Astrocyte (in vitro differentiated cells and primary cell): ENCODE results near the gene NBEA. TPM values are rescaled to one million over a fixed set of nuclear protein-coding genes. Genes with fewer than 3 reads are reported as not detected.

Experiments
- DNase-seq: peaks from one replicate; pipeline ENCODE4 v3.0.0-alpha.2; 2010; ENCODE audit warnings: low read depth
- FAIRE-seq: peaks from 2 replicates; lab custom pipeline; 2011; peaks lifted over from hg19 to GRCh38; lab: Jason Lieb, UNC
- H2AFZ ChIP-seq: 2 replicates; pipeline ENCODE4 v1.6.0; 2012; ENCODE audit warnings: low read depth, low read length, inconsistent platforms
- H3K27ac ChIP-seq: 2 replicates; pipeline ENCODE4 v1.5.1; 2011; ENCODE audit warnings: low read depth, low read length, inconsistent platforms
- H3K27me3 ChIP-seq: 2 replicates; pipeline ENCODE4 v1.6.0; 2011; ENCODE audit warnings: low read length, inconsistent platforms; ENCODE audit not compliant: insufficient read depth
- H3K36me3 ChIP-seq: 2 replicates; pipeline ENCODE4 v1.5.1; 2011; ENCODE audit warnings: low read length, inconsistent platforms; ENCODE audit not compliant: insufficient read depth
- H3K4me1 ChIP-seq: 2 replicates; pipeline ENCODE4 v1.5.1; 2011; ENCODE audit warnings: low read length, inconsistent platforms; ENCODE audit not compliant: insufficient read depth
- H3K4me2 ChIP-seq: 2 replicates; pipeline ENCODE4 v1.6.0; 2012; ENCODE audit warnings: low read length, inconsistent platforms
- H3K4me3 ChIP-seq: 2 replicates; pipeline ENCODE4 v1.5.1; 2011; ENCODE audit warnings: low read depth, mild to moderate bottlenecking, low read length, inconsistent platforms; ENCODE audit not compliant: insufficient read depth
- H3K79me2 ChIP-seq: 2 replicates; pipeline ENCODE4 v1.6.0; 2012; ENCODE audit warnings: mild to moderate bottlenecking, low read length, inconsistent platforms; ENCODE audit not compliant: insufficient read depth
- H3K9ac ChIP-seq: 2 replicates; pipeline ENCODE4 v1.6.0; 2012; ENCODE audit warnings: mild to moderate bottlenecking, low read length, inconsistent platforms
- H3K9me3 ChIP-seq: 2 replicates; pipeline ENCODE4 v1.5.1; 2012; ENCODE audit warnings: low read depth, mild to moderate bottlenecking, low read length, inconsistent platforms; ENCODE audit not compliant: insufficient read depth
- H4K20me1 ChIP-seq: 2 replicates; pipeline ENCODE4 v1.6.0; 2012; ENCODE audit warnings: low read length, inconsistent platforms; ENCODE audit not compliant: insufficient read depth
- H3K27ac Mint-ChIP-seq: one replicate; pipeline ENCODE4 v1.8.0; 2021; ENCODE audit warnings: mild to moderate bottlenecking, mixed read lengths; ENCODE audit not compliant: unreplicated experiment
- H3K27me3 Mint-ChIP-seq: one replicate; pipeline ENCODE4 v1.8.0; 2021; ENCODE audit warnings: low read depth, mixed read lengths; ENCODE audit not compliant: unreplicated experiment
- H3K36me3 Mint-ChIP-seq: one replicate; pipeline ENCODE4 v1.8.0; 2021; ENCODE audit warnings: low read depth, mixed read lengths; ENCODE audit not compliant: unreplicated experiment
- H3K4me1 Mint-ChIP-seq: one replicate; pipeline ENCODE4 v1.8.0; 2021; ENCODE audit warnings: low read depth, mixed read lengths; ENCODE audit not compliant: unreplicated experiment
- H3K4me3 Mint-ChIP-seq: one replicate; pipeline ENCODE4 v1.8.0; 2021; ENCODE audit warnings: mild to moderate bottlenecking, moderate library complexity, mixed read lengths; ENCODE audit not compliant: unreplicated experiment
- H3K9me3 Mint-ChIP-seq: one replicate; pipeline ENCODE4 v1.8.0; 2021; ENCODE audit warnings: mild to moderate bottlenecking, mixed read lengths; ENCODE audit not compliant: unreplicated experiment
- CTCF ChIP-seq: IDR thresholded peaks from 2 replicates; pipeline ENCODE4 v1.5.1; 2011; ENCODE audit warnings: low read depth, mild to moderate bottlenecking, inconsistent platforms, low read length, moderate library complexity; ENCODE audit not compliant: insufficient read depth
- EZH2 ChIP-seq: IDR thresholded peaks from 2 replicates; pipeline ENCODE4 v1.6.1; 2012; ENCODE audit warnings: mild to moderate bottlenecking, low read length, inconsistent platforms; ENCODE audit not compliant: insufficient read depth
- total RNA-seq: library from RNA; stranded (reverse); gene quantifications from 2 replicates; pipeline ENCODE4 v1.2.1, GENCODE V29; 2021

NBEA gene
- total RNA-seq, 1 donor from 2014 or later, result 7.8 TPM

GRCh38 chr13:35448465-35448864 is 506.4 kb downstream of the NBEA start:
- FAIRE-seq, result no peak
- Histone ChIP-seq H2AFZ (no peak overlapping the region), H3K4me1 (no peaks in the 10 kb centered on the region), H3K27me3 (no peaks in the 10 kb centered on the region), H3K9me3 (no peaks in the 10 kb centered on the region), H3K27ac (no peak overlapping the region), H4K20me1 (no peaks in the 10 kb centered on the region), H3K36me3 (no peaks in the 10 kb centered on the region), H3K4me3 (no peak overlapping the region), H3K4me2 (no peak overlapping the region), H3K9ac (no peak overlapping the region), H3K79me2 (no peaks in the 10 kb centered on the region)
- Mint-ChIP-seq H3K9me3 (no peaks in the 10 kb centered on the region), H3K27me3 (no peaks in the 10 kb centered on the region), H3K4me1 (no peaks in the 10 kb centered on the region), H3K4me3 (no peak overlapping the region), H3K36me3 (no peaks in the 10 kb centered on the region), H3K27ac (no peak overlapping the region)
- DNase-seq, result no peak
- TF ChIP-seq CTCF (no peak), EZH2 (no peak)

- H3K36me3 ChIP-seq, result no peaks in the 10 kb centered on the region
- H3K27ac ChIP-seq, result no peak overlapping the region
- no peak for DNase-seq
- no peak overlapping the region for H3K4me3 Mint-ChIP-seq
- no peaks in the 10 kb centered on the region for H3K4me1 Mint-ChIP-seq
- H3K9me3 ChIP-seq, result no peaks in the 10 kb centered on the region
- H3K9me3 Mint-ChIP-seq, result no peaks in the 10 kb centered on the region
- TF ChIP-seq EZH2, result no peak
- no peak for TF ChIP-seq CTCF
- no peaks in the 10 kb centered on the region for H3K79me2 ChIP-seq
- no peaks in the 10 kb centered on the region for H3K27me3 Mint-ChIP-seq
- no peaks in the 10 kb centered on the region for H3K36me3 Mint-ChIP-seq
- no peak overlapping the region for H3K4me2 ChIP-seq
- no peak overlapping the region for H3K9ac ChIP-seq
- no peaks in the 10 kb centered on the region for H4K20me1 ChIP-seq
- H3K27me3 ChIP-seq, result no peaks in the 10 kb centered on the region
- no peaks in the 10 kb centered on the region for H3K4me1 ChIP-seq
- no peak for FAIRE-seq
- H2AFZ ChIP-seq, result no peak overlapping the region
- no peak overlapping the region for H3K4me3 ChIP-seq
- H3K27ac Mint-ChIP-seq, result no peak overlapping the region
These were observed 507.8 kb downstream of the NBEA start for GRCh38 chr13:35449821-35450220.

GRCh38 chr13:35455022-35455421 is 513.0 kb downstream of the NBEA start:
- H3K27me3 ChIP-seq, result no peaks in the 10 kb centered on the region
- no peak overlapping the region for H3K4me3 ChIP-seq
- no peaks in the 10 kb centered on the region for H3K9me3 ChIP-seq
- H3K79me2 ChIP-seq, result no peaks in the 10 kb centered on the region
- DNase-seq (no peak), FAIRE-seq (no peak)
- Mint-ChIP-seq H3K36me3 (no peaks in the 10 kb centered on the region), H3K27ac (no peak overlapping the region), H3K4me3 (no peak overlapping the region), H3K27me3 (no peaks in the 10 kb centered on the region), H3K4me1 (no peaks in the 10 kb centered on the region), H3K9me3 (no peaks in the 10 kb centered on the region)
- no peak overlapping the region for H3K27ac ChIP-seq
- H2AFZ ChIP-seq, result no peak overlapping the region
- no peak overlapping the region for H3K9ac ChIP-seq
- TF ChIP-seq CTCF (no peak), EZH2 (no peak)
- no peak overlapping the region for H3K4me2 ChIP-seq
- no peaks in the 10 kb centered on the region for H3K36me3 ChIP-seq
- H3K4me1 ChIP-seq, result no peaks in the 10 kb centered on the region
- no peaks in the 10 kb centered on the region for H4K20me1 ChIP-seq
